HG03520 (cell line): ENCODE results near the gene NME8.
A peak's percentile ranks its signal among the peaks of the same experiment; 100 is the strongest.
"Not testable (repeated sequence)": the region's sequence is repeated elsewhere in the genome, so short reads cannot be mapped to it uniquely, and the experiment has no call there.

Experiments
- ATAC-seq: cut with Tn5 transposase; IDR thresholded peaks from one replicate; pipeline ENCODE4 v1.9.1; 2021; ENCODE audit warnings: mild to moderate bottlenecking, moderate library complexity; ENCODE audit not compliant: unreplicated experiment

The NME8 gene

GRCh38 chr7:37848297-37848696 lies at the start of gene NME8:
Gene NME8 (plus strand): TSS chr7:37848597. CDS start chr7:37850267, 1,670 bp downstream.
- no peak for ATAC-seq

GRCh38 chr7:37806152-37806551 lies 42.2 kb upstream of the NME8 start:
- ATAC-seq, result no peak

DNA sequence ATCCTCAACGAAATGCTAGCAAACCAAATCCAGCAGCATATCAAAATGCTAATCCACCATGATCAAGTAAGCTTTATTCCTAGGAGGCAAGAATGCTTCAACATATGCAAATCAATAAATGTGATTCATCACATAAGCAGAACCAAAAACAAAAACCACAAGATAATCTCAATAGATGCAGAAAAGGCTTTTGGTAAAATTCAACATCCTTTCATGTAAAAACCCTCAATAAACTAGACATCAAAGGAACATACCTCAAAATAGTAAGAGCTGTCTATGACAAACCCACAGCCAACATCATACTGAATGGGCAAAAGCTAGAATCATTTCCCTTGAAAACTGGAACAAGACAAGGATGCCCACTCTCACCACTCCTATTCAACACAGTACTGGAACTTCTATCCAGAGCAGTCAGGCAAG lies 36.2 kb upstream of the NME8 start:
- not testable (repeated sequence) for ATAC-seq

- peak; percentile 88 for ATAC-seq
Observed at GRCh38 chr7:37815671-37816371, 32.6 kb upstream of the NME8 start.

GRCh38 chr7:37816922-37817590 lies 31.3 kb upstream of the NME8 start:
- ATAC-seq, result no peak

GRCh38 chr7:37817591-37817960 lies 30.8 kb upstream of the NME8 start:
- ATAC-seq, result no peak

DNA sequence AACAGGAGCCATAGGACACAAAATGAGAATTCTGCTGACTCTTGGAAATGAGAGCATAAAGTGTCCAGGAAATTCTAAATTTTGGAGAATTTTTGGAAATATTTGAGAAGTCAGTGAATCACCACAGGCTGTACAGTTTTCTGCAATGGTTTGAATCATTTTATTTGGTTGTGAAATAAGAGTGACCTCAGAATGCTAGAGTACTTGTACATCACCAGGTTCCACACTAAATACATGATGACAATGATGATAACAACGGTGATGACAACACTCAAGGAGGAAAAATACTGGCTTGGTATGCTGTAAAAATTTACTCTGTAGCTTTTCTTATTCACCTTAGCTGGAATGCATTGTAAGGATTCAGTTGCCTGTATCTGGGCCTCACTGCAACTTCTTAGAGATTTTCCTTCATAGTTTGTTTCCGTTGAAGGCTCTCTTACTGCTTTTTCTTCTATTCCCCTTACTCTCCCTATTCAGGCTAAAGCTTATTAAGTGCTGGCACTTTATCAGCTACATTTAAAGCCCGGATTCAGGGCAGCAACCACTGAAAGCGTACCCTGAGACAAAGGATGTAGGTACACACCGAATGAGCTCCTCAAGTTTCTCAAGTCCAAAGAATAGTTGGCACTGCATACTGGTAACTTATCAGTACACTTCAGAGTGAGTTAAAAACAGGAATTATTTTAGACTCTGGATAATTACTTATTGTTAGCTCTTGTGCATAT lies 30.2 kb upstream of the NME8 start:
- no peak for ATAC-seq

DNA sequence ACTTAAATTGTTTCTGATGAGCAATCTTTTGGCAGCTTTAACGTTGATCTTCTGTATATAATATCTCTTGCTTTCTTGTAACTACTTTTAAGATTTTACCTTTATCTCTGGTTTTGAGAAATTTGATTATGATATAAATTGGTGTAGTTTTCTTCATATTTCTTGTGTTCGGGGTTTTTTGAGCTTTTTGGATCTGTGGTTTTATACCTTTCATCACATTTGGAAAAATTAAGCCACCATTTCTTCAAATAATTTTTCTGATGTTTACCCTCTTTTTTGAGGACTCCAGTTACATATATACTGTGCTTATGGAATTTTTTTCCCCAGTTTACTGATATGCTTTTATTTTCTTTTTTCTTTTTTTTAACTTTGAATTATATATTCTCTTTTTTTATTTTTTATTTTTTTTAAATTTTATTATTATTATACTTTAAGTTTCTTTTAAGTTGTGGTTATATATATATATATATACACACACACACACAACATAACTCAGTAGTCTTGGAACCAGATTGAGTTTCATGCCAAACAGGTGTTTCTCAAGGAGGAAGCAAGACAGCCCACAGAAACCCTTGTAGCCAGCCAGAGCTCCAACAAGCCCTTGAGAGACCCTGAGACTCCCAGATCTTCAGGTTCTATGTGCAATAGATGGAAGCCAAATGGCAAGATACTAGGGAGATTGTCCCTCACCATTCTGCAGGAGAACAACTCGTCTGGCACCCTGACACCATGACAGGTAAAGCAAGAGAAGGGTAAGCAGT lies 27.5 kb upstream of the NME8 start:
- ATAC-seq, result peak; percentile 75

DNA sequence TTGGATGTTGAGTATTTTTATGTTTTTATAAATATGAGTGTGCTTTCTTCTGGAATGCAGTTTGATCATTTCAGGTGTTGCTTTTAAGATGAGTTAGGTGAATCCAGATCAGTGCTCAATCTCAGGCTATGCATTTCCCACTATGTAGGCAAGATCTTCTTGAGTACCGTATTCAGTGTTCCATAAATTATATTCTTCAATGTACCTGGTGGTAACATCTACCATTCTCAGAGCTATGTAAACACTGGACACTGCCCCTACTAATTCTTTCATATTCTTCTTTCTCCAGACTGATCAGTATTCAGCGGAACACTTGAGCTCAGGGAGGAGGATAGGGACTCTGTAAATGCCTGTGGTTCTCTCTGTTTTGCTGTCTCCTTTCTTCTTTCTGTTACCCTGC lies 25.5 kb upstream of the NME8 start:
- no peak for ATAC-seq

DNA sequence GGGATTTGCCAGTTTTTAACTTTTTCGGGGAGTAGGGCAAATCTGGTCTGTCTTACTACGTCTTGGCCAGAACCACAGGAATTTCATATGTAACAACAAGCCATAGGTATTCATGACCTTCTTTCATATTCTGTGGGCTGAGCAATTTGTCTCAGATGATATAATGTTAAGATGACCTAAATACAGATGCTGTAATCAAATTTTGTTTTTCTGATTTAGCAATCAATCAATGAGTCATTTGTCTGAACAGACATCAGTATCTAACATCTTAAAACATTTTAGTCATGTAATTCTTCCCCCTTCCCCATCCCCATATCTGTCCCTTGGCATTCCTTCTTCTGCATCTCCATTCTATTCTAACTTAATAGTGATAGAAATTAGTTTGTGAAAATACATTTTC lies 24.8 kb upstream of the NME8 start:
- ATAC-seq, result no peak

- no peak for ATAC-seq
Observed at GRCh38 chr7:37825038-37825437, 23.4 kb upstream of the NME8 start.

GRCh38 chr7:37826825-37827224 lies 21.6 kb upstream of the NME8 start:
- ATAC-seq, result no peak

GRCh38 chr7:37831244-37831643 lies 17.2 kb upstream of the NME8 start:
- no peak for ATAC-seq

DNA sequence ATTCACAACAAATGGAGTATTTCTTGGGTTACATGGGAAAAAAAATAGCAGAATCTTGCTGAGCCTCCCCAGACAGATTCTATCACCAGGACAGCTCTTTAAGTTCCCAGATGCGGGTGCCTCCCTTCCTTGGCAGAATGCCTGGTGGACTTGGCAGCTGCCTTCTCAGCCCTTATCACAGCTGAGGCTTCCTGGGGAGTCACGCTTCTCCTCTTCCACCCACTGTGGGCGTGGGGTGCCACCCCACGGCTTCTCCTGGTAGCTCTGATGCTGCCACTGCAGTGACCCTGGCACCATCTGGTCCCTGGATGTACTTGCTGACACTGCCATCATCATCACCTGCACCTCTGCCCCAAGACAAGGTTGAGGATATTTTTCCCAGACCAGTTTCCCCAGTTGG lies 16.2 kb upstream of the NME8 start:
- ATAC-seq, result no peak

GRCh38 chr7:37833107-37833817 lies 15.1 kb upstream of the NME8 start:
- ATAC-seq, result no peak

- no peak for ATAC-seq
Observed at GRCh38 chr7:37833818-37834146, 14.6 kb upstream of the NME8 start.

DNA sequence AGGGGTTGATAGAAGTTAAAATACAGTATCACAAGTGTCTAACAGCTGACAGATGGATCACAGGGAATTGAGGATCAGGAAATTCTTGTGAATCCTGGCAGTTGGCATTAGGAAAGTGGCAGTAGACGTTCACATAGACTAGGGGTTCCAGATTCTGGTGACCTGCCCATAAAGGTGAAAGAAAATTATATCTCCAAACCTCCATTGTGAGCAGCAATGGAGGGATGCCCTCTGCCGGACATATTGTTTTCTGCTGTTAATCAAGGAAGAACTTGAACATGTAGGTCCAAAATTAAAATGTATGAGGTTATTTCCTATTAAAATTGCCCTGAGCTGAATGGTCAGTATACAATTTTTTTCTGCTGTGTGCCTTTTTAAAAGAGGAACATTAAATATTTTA lies 5.1 kb downstream of the NME8 start:
- no peak for ATAC-seq

DNA sequence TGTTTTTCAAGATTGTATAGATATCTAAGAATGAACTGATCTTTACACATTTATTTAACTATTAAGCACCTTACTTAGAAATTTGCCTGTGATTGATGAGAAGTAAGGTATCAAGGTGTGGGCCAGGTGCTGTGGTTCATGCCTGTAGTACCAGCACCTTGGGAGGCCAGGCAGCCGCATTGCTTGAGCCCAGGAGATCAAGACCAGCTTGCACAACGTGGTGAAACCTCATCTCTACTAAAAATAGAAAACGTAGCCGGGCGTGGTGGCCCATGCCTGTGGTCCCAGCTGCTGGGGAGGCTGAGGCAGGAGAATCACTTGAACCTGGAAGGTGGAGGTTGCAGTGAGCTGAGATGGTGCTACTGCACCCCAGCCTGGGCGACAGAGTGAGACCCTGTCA lies 33.7 kb downstream of the NME8 start:
- ATAC-seq, result no peak

DNA sequence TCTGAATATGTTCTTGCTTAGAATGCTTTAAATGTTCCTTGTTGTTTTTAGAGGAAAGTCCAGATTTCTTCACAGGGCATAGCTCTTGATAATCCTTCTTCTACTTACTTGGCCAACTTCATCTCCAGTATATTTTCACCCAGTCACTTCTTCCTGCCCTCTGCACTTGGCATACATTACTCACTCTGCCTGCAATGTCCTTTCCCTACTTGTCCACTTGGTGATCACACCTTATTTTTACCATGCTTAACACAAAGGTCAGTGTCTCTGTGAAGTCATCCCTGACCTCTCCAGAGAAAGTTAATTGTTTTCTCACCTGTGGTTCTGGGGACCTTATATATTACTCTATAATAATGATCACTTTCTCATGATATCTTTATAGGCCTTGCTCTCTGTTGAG lies 45.0 kb downstream of the NME8 start:
- no peak for ATAC-seq

DNA sequence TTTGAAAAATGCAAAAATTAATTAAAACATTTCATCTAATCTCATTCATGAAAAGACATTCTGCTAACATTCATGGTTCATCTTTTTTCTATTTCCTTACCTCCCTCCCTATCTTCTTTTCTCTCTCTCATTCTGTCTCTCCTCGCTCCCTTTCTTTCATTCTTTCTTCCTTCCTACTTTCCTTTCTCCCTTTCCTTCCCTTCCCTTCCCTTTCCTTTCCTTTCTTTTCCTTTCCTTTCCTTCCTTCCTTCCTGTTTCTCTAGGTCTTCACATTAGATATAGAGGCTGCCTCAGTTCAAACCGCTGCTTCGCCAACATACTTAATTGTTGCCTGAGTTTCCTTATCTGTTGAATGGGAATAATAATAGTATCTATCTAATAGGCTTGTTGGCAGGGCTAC lies 46.3 kb downstream of the NME8 start:
- ATAC-seq, result no peak

GRCh38 chr7:37899712-37900247 lies 51.4 kb downstream of the NME8 start:
- ATAC-seq, result no peak
